ENCODE data around the gene NFE2L2. TPM values are rescaled to one million over a fixed set of nuclear protein-coding genes. Genes with fewer than 3 reads are reported as not detected.

The NFE2L2 gene
- total and polyA plus RNA-seq, 9 of the 15 experiments (the other 6 are each of a cell fraction or from before 2014, with no cell fraction given) = 29.3 to 120 (median 59.3) TPM

DNA sequence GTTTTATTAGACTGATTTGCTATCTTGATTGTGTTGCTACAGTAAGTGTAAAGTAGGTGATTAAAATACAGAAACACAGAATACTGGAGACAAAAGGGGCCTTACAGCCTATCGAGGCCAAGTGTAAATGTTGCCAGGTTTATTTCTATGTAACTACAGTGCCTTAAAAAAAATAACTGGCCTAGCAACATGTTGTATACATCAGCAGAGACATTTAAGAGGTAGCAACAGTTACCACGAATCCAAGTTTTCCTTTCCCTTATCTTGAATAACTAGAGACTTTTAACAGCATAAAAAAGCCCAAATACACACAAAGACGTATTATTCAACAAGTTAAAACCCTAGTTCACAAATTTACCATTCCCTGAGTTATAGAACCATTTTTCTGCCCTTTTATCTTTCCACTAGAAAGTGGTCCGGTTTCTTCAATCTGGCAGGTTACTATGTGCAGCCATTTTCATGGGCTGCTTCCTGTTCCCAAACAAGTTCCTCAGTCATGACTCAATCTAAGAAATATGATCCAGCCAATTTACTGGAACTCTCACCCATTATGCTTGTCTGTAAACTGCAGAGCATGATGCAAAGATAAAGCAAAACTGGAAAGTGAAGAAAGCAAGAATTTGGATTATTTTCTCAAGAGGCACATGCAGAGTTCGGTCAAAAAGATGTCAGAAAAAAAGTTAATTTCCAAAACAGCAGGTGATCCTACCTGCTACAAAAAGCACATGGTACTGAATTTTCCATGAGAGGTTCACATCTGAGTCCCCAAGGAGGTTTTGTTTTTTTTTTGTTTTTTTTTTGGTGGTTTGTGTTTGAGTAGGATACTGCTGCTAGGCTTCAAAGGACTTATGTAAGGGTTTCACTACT, 22.2 kb downstream of the NFE2L2 start (continued):
- no peak for TF ChIP-seq ELF2 (CRISPR knock-in tag; IDR thresholded peaks at IDR 0.05)
- TF ChIP-seq ZNF717 (CRISPR knock-in tag; IDR thresholded peaks at IDR 0.05) = no peak
- peak; percentile 50; the same call in 1 of the 2 replicates for TF ChIP-seq RNF2 (IDR thresholded peaks at IDR 0.05)
- no peak for TF ChIP-seq POU5F1 (IDR thresholded peaks at IDR 0.05; ENCODE audit: borderline replicate concordance, low read depth, low read length, partially characterized antibody)
- peak; percentile 93 for TF ChIP-seq CEBPG (CRISPR knock-in tag; IDR thresholded peaks at IDR 0.05)
- peak; percentile 92 to 96 for TF ChIP-seq CEBPG (tag; conservative IDR thresholded peaks at IDR 0.05 in 1 of 2, IDR thresholded peaks at IDR 0.05 in 1 of 2)
- TF ChIP-seq, protein P1, sequence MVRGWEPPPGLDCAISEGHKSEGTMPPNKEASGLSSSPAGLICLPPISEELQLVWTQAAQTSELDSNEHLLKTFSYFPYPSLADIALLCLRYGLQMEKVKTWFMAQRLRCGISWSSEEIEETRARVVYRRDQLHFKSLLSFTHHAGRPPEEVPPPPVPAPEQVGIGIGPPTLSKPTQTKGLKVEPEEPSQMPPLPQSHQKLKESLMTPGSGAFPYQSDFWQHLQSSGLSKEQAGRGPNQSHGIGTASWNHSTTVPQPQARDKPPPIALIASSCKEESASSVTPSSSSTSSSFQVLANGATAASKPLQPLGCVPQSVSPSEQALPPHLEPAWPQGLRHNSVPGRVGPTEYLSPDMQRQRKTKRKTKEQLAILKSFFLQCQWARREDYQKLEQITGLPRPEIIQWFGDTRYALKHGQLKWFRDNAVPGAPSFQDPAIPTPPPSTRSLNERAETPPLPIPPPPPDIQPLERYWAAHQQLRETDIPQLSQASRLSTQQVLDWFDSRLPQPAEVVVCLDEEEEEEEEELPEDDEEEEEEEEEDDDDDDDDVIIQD (CRISPR knock-in tag; IDR thresholded peaks at IDR 0.05) = no peak
- TF ChIP-seq MTA2 (IDR thresholded peaks at IDR 0.05; ENCODE audit: low read depth) = no peak; the same call in 1 of the 2 replicates
- no peak; the same call in 1 of the 2 replicates for TF ChIP-seq TARDBP (IDR thresholded peaks at IDR 0.05)
- TF ChIP-seq PHB2 (IDR thresholded peaks at IDR 0.05; ENCODE audit: low read depth) = 0 out of 2 replicates have a peak, but pooled peaks have one; percentile 7
- TF ChIP-seq ZNF121 (CRISPR knock-in tag; conservative IDR thresholded peaks at IDR 0.05) = no peak
- TF ChIP-seq SRF (CRISPR knock-in tag; IDR thresholded peaks at IDR 0.05) = no peak
- TF ChIP-seq ZNF253 (CRISPR knock-in tag; conservative IDR thresholded peaks at IDR 0.05) = no peak
- no peak for TF ChIP-seq ZZZ3 (IDR thresholded peaks at IDR 0.05)
- TF ChIP-seq, protein P2, sequence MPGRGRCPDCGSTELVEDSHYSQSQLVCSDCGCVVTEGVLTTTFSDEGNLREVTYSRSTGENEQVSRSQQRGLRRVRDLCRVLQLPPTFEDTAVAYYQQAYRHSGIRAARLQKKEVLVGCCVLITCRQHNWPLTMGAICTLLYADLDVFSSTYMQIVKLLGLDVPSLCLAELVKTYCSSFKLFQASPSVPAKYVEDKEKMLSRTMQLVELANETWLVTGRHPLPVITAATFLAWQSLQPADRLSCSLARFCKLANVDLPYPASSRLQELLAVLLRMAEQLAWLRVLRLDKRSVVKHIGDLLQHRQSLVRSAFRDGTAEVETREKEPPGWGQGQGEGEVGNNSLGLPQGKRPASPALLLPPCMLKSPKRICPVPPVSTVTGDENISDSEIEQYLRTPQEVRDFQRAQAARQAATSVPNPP (IDR thresholded peaks at IDR 0.05; ENCODE audit: borderline replicate concordance, insufficient read depth, insufficient read length) = no peak
- no peak for TF ChIP-seq HMGN3 (IDR thresholded peaks at IDR 0.05; ENCODE audit: borderline replicate concordance, extremely low read depth, insufficient read length, low read depth, low read length)
- TF ChIP-seq ZNF311 (CRISPR knock-in tag; IDR thresholded peaks at IDR 0.05) = peak; percentile 6; the same call in 1 of the 2 replicates
- no peak for TF ChIP-seq ZBTB7A (IDR thresholded peaks at IDR 0.05; ENCODE audit: borderline replicate concordance, control insufficient read depth, low read depth, low read length)
- TF ChIP-seq PTBP1 (IDR thresholded peaks at IDR 0.05; ENCODE audit: low read depth, low read length) = no peak
- TF ChIP-seq ETV6 (IDR thresholded peaks at IDR 0.05; ENCODE audit: borderline replicate concordance in 1 of 2, low read depth in 2 of 2, low read length in 1 of 2) = peak in 1 of 2 experiments; percentile 66; a peak in 1 of 4 replicates
- TF ChIP-seq ETV6 (CRISPR knock-in tag; IDR thresholded peaks at IDR 0.05; ENCODE audit: borderline replicate concordance) = no peak
- TF ChIP-seq MED1 (CRISPR knock-in tag; IDR thresholded peaks at IDR 0.05; ENCODE audit: borderline replicate concordance) = no peak

Measured in K562 (cell line).